ENCODE results near the gene ZIC5.
A peak's percentile ranks its signal among the peaks of the same experiment; 100 is the strongest.

Gene ZIC5

DNA sequence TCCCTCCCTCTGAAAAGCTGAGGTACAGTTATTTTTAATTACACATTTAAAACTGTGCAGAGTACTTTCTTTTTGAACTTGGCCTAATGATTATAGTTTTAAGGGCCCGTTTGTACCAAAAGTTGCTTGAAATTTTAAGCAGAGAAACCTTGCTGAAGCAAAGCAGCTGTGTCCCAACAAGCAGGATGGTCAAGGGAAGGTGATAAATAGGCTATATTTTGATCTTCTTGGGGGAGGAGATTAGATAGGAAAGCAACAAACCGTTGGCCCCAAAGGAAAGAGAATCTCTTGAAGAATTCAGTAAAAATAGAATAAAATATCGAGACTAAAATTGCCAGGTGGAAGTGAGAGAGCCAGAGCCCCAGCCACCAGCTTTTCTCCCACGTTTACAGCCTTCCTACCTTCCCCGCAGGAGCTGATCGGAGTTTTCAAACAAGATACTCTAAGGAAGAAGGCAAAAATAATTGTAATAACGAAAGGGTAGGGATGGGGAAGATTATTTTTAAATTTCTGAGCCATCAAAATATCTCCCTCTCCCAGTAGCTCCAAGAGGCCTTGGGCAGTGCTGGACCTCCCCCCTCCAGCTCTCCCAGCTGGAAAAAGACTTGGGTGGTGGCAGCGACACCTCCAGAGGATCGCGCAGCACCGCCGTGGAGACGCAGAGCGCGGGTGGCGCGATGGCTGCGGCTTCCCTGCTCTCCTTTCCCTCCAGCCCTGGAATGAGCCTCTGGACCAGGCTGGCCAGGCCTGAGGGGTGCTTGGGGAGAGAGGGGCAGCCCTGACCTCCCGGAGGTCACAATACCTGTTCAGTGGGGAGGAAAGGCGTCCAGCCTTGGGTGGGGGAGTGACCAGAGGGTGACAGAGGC, 15.8 kb upstream of the ZIC5 start:
- no peak for DNase-seq

DNA sequence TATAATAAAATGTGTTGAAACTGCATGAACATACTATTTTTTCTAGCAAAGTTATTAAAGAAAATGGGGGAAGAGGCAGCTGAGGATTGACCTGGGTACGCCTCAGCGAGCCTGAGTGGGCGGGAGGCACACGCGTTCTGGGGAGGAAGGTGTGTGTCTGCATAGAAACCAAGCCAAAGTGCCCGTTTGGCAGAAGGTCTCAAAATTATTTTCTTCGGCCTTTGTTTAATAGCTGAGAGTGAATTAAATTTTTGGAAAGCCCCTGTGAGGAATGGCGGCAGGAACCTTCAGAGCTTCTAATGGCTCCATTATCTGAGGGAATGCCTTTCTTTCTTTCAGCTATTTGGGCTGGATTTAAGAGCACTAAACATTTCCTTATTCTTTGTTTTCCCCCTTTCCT, 15.2 kb upstream of the ZIC5 start:
- DNase-seq = no peak

DNA sequence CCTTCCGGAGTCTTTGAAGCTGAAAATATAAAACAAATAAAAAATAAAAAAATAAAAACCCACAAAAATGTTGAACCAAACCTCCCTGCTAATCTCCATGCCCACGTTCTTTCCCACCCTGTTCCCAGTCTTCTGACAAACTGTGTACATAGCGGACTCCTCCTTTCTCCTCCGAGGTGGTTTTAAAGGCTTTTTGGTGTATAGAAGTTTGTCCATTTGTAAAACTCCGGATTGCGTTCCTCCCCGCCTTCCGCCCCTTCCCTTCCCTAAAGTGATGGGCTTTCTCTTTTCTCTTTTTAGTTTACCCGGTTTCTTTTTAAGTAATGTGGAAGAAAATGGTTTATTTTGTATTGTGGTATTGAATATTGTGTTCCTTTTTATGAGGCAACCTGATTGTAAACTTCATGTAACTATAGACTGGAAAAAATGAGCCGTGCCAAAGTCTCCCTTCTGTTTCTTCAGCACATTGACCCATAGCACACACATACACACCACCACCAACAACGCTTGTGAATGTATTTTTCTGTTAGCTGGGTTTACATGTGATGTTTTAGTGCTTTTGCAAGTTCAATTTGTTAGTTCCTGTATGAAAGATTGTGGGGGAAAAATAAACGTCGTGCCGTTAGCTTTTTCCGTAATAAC, 14.4 kb upstream of the ZIC5 start:
- DNase-seq = no peak

DNA sequence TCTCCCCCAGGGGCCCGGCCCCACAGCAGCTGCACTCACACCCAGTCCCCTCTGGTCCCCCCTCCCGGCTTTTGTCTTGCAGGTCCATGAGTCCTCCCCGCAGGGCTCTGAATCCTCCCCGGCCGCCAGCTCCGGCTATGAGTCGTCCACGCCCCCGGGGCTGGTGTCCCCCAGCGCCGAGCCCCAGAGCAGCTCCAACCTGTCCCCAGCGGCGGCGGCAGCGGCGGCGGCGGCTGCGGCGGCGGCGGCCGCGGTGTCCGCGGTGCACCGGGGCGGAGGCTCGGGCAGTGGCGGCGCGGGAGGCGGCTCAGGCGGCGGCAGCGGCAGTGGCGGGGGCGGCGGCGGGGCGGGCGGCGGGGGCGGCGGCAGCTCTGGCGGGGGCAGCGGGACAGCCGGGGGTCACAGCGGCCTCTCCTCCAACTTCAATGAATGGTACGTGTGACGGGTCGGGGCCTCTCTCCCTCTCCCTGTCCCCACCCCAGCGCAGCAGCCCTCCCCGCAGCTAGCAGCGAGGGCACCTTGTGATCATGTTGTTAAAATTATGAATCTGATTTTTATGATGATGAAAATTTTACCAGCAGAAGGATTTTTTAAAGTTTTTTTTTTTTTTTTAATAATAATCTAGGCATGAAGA, 13.8 kb upstream of the ZIC5 start:
- DNase-seq = no peak

DNA sequence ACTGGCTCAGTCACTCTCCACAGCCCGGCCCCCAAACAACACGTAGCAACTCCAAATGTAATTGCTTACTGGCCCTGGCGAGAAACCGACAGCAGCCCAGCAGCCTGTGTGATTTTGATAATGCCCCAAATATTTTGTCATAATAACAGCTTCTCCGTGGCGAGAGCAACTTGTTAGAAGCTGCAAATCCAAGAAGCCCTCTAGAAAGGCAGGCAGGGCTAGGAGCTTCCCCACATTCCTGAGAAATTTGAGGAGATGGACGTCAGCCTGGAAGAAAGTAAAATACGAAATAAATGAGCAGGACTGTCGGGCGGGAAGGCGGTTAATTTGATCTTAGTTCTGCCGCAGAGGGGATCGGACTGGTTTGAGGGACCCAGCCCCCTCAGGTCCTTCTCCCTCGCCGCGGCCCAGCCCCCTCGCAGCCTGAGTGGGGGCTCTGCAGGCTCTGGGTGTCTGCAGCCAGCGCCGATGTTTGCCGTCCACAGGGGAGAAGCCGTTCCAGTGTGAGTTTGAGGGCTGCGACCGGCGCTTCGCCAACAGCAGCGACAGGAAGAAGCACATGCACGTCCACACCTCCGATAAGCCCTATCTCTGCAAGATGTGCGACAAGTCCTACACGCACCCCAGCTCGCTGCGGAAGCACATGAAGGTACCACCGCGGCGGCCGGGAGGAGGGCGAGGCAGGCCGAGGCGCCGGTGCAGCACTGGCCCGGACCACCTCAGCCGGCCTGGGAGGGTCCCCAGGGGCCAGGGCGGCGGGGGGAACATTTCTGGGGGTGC, 13.1 kb upstream of the ZIC5 start:
- DNase-seq = no peak

DNA sequence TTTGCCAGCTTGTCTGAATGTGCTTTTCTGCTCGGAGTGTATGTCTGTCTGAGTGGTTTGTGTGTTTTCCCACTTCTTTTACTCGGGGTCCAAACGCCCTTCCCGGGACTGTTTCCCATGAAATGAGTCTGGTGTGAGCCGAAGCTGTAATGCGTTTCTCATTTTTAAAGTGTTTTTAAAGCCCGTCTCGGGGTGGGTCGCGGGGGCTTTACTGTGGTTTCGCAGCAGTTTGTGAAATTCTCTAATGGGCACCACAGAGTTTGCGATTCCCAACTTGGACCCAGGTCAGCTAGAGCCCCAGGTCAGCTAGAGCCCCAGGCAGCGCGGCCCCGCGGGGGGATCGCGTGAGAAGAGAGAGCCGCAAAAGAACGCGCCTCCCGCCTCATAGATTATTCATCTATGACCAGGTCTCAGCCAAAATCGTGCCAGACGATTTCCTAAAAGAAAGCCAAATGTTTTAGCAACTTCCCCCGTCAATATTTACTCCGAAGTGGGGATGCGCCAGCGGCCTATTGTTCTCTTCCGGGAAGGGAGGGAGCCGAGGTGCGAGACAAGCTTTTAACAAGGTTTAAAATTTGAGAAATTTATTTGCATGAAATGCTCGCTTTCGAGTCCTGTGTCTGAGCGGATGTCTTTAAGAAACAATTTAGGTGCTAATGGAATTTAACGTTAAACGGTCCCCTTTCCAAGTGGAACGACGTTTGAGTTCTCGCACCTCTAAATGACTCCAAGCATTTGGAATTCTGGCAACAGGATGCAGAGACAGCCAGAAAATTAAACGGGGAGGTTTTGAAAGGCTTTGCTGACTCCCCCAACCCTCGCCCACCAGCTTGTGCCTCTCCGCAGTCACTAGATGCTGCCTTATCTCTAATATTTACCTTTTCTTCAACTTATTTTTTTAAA, 12.2 kb upstream of the ZIC5 start:
- no peak for DNase-seq

DNA sequence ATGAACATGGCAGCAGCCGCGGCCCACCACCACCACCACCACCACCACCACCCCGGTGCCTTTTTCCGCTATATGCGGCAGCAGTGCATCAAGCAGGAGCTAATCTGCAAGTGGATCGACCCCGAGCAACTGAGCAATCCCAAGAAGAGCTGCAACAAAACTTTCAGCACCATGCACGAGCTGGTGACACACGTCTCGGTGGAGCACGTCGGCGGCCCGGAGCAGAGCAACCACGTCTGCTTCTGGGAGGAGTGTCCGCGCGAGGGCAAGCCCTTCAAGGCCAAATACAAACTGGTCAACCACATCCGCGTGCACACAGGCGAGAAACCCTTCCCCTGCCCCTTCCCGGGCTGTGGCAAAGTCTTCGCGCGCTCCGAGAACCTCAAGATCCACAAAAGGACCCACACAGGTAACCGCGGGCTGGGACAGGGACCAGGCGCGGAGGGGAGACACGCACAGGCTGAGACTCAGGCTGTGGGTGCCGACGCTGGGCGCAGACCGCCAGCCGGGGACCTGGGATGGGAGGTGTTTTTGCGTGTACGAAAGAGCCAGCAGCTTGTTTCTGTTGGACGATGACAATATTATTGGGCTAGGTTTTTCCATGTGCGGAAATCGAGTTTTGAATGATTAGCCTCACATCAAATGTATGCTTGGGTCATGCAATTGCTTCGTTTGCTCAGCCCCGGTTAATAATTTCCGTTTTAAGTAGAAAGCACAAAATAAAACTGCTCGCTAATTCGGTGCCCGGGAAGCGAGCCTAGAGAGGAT, 11.3 kb upstream of the ZIC5 start:
- no peak for DNase-seq

DNA sequence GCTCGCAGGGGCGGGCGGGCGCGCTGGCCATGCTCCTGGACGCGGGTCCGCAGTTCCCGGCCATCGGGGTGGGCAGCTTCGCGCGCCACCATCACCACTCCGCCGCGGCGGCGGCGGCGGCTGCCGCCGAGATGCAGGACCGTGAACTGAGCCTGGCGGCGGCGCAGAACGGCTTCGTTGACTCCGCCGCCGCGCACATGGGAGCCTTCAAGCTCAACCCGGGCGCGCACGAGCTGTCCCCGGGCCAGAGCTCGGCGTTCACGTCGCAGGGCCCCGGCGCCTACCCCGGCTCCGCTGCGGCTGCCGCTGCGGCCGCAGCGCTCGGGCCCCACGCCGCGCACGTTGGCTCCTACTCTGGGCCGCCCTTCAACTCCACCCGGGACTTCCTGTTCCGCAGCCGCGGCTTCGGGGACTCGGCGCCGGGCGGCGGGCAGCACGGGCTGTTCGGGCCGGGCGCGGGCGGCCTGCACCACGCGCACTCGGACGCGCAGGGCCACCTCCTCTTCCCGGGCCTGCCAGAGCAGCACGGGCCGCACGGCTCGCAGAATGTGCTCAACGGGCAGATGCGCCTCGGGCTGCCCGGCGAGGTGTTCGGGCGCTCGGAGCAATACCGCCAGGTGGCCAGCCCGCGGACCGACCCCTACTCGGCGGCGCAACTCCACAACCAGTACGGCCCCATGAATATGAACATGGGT, 10.6 kb upstream of the ZIC5 start:
- no peak for DNase-seq

DNA sequence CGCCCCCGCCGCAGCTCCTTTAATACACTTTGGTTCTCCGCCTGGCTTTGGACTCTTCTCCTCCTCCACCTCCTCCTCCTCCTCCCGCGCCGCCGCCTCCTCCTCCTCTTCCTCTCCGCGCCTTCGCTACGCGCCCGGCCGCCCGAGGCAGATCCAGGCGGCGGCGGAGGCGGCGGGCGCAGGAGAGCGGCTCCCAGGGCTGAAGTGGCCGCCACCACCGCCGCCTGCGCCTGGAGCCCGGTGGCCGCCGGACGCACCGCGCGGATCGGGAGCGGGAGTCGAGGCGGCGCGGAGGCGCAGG, 10.1 kb upstream of the ZIC5 start, which contains the start of gene ZIC2:
ZIC2 (plus strand) TSS at position 50 of the 301 bp plus-strand sequence. CDS start 281 bp downstream, outside the sequence.
- no peak for DNase-seq

DNA sequence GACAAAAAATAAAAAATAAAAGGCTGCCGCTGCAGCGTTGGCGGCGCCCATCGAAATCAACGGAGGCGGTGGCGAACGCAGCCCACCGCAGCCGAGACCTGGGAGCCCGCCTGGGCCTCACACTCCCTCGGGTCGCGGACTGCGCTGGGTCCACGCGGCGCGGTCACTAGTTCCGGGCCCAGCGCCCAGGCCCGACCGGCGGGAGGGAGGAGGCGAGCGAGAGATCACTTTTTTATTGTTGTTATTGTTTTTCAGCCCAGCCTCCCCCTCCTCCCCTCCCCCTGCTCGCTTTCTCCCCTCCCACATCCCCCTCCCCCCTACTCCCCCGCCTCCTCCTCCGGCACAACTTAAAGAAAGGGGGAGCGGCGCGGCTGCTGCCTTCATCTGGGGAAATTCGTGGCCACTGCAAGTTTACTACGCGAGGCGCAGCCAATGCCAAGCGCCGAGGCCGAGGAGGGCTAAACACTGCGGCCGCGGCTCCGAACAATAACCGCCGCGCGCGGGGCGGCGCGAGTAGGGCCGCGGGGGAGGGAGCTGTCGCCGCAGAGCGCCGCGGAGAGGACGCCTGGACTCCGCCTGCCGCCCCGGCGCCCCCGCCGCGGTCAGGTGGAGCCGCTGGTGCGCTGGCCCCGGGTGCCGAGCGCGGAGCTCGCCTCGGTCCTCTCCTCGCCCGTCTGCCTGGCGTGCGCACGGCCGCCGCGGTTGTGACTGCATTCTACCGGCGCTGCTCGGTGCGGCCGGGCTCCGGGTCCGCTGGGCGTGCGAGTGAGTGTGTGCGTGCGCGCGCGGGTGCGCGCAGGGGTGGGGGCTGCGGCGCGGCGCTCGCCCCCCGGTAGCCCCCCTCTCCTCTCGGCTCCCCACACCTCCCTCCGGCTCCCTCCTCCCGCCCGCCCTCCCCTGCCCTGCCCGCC, 9.5 kb upstream of the ZIC5 start:
- DNase-seq = no peak

DNA sequence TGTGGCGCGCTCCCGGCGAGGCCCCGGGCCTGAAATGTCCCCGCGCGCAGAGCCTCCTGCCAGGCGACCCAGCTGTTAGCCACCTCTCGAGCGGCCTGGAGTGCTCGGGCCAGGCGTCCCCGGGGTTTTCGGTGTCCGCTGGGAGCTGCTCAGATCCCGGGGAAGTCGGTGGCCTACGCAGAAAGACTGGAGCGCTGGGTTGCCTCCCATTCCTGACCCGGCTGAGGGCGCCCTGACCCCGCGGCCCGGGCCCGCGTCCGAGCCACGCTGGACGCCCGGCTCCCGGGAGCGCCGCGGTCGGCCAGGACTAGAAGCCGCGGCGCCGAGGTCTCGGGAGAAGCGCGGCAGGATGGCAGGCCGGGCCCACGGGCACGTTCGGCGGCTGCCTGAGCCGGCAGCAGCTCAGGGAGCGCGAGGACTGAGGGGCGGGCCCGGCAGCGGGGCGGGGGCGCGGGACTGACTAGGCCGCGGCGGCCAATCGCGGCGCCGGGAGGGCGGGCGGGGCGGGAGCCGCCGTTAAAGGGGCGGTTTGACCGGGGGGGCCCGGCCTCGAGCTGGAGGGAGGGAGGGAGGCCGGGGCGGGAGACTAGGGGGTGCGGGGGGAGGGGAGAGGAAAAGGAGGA, 8.7 kb upstream of the ZIC5 start:
- peak; percentile 70 for DNase-seq

DNA sequence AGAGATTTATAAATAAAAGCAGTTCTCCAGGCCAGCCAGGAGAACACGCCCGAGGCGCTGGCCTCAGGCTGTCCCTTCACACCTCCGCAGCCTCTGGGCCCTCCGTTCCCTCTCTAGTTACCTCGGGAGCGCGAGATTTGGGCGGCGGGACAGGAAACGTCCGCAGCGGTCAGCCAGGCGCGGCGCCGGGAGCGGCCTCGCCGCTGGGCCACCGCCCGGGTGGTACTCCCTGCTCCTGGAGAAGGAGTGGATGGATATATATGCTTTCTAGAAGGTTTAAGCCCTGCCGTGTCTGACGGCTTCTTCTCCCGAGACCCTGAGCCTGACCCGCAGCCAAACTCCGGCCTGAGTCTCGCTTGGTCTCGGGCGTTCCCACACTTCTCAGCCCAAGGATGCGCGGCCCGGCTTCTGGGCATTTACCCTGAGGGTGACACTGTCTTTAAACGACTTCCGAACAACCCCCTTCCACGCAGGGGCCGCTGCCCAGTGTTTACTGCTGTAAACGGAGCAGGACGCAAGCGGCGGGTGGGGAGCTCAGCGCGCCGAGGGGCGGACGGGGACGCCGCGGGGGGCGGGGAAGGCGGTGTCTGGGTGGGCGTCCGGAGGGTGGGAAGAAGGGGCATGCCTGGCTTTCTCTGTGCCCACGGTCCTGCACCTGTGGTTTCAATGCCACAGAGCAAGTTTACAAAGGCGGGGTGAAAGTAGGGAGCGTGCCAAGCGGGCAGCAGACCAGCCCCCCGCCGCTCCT, 8.1 kb upstream of the ZIC5 start:
- DNase-seq = peak; percentile 51

DNA sequence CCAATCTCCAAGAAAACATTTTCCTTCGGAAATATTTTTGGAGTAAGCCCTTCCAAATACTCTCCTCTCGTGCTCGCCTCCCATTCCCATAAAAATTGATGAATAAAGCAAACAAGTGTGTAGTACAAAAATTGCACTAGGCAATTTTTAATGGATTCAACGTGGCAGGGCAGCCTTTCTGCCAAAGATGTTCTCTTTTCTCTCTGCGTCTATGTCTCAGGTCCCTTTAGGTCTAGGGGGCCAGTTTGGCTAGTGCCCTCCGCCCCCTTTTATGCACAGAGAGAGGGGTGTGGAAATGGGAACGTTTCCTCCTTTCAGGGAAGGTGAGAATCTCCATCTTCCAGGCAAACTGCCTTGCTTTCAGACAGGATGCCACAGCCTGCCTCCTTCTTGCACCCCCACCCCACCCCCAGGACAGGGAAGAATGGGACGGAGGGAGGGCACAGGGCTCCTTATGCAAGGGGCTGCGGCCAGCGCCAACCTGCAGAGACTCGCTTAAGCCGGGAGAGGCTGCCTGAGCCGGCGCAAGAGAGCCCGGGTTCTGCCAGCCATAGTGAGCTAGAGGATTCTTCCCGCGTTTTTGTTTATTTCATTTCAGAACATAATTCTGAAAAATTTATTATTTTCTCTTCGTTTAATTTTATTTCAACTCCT, 7.4 kb upstream of the ZIC5 start:
- DNase-seq = peak; percentile 44

DNA sequence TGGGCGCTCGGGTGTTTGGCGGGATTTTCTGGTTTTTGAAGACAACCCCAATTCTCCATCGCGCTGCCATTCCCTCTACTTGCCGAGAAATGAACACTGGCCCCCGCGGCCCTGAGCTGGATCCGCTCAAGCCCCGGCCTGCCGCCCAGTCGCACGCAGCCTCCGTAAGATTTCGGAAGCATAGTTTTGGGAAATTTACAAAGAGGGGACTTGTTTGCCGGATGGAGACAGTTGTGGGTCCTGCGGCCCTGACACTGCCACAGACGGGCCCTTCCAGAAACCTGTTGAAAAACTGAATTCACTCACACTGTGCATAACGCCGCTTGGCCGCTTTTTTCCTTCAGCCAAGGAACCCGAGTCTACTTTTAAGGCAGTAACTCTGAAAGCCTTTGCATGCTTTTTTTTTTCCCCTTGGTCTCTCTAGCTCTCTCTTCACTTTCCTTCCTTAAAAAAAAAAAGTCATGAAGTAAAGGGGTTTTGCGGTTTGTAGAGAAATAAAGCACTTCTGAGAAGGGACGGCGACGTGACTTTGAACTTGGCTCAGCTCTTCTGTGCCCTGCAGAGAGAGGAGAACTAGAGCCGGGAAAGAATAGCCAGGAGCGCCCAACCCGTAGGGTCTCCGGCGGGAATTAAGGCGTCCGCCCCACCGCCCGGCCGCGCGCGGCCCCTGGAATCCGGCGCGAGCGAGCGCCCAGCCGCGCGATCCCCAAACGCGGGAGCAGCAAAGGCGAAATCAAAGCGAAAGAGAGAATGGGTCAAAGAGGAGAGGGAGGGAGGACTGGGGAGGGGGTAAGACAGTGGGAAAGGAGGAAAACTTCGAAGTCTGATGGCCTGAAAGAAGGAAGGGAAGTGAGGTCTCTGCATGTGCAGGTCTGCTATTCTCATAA, 6.6 kb upstream of the ZIC5 start:
- DNase-seq = peak; percentile 44

DNA sequence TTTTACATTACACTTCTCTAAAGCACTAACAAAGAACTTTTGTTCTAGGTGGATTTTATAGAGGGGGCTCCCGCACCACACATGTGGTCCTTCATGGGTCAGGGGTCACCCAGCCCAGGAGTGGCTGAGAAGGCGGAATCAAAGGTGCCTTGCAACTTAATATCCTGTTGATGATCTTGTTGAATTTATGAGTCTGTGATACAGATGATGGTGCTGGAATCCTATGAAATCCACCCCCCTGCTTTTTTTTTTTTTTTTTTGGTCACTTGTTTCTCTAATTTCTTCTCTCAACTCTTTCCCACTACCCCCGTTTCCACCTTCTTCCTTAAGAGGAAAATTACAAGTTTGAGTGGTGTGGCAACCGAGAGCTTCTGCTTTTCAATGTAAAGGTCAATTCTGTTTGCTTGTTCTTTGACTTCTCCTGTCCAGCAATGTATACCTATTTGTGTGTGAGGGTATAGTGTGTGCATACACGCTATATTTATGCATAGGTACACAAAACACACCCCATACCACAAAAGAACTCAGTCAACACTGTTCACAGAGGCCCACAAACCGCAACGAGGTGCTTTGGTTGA, 5.9 kb upstream of the ZIC5 start:
- no peak for DNase-seq

DNA sequence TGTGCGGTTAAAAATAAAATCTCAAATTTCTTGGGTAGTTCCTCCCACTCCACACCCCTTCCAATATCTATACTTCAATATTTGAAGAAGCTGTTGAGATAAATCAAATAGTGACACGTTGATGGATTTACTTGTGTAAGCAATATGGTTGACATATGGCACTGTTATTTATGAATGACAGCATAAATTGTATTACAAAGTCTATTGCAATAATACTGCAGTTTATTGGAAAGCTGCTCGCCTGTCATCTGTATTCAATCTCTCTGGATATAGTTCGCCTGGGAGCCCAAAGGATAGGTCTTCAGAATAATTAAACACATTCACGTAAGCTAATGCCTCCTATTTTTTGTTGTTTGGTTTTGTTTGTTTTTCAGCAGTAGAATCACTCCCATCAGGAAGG, 5.0 kb upstream of the ZIC5 start:
- no peak for DNase-seq

Data from right forelimb (tissue), 1 donor.